ENCODE results near the gene EDC3.

GRCh38 chr15:74725845-74726773, 30.3 kb upstream of the EDC3 start:
- no peak for TF ChIP-seq CTCF (IDR thresholded peaks at IDR 0.05)
- no peak for TF ChIP-seq EP300 (IDR thresholded peaks at IDR 0.05)
- TF ChIP-seq MAX (IDR thresholded peaks at IDR 0.05), result no peak
- TF ChIP-seq CEBPB (IDR thresholded peaks at IDR 0.05), result no peak
- no peak for TF ChIP-seq MAZ (IDR thresholded peaks at IDR 0.05; ENCODE audit: borderline replicate concordance, low read depth, low read length)
- no peak for TF ChIP-seq SMC3 (IDR thresholded peaks at IDR 0.05)
- TF ChIP-seq KDM1A (IDR thresholded peaks at IDR 0.05; ENCODE audit: low read depth), result no peak

All from A549 (cell line).